Activated CD8-positive, alpha-beta memory T cell treated with anti-CD3 and anti-CD28 coated beads, Interleukin-2, amount 50 U/mL, for 4 hours (primary cell): ENCODE measurements around the gene QRICH2.
"Not testable (repeated sequence)": the region's sequence is repeated elsewhere in the genome, so short reads cannot be mapped to it uniquely, and the experiment has no call there.

ENCODE experiments used
- DNase-seq: peaks from one replicate; pipeline ENCODE4 v3.0.0-alpha.2; 2020

The QRICH2 gene

DNA sequence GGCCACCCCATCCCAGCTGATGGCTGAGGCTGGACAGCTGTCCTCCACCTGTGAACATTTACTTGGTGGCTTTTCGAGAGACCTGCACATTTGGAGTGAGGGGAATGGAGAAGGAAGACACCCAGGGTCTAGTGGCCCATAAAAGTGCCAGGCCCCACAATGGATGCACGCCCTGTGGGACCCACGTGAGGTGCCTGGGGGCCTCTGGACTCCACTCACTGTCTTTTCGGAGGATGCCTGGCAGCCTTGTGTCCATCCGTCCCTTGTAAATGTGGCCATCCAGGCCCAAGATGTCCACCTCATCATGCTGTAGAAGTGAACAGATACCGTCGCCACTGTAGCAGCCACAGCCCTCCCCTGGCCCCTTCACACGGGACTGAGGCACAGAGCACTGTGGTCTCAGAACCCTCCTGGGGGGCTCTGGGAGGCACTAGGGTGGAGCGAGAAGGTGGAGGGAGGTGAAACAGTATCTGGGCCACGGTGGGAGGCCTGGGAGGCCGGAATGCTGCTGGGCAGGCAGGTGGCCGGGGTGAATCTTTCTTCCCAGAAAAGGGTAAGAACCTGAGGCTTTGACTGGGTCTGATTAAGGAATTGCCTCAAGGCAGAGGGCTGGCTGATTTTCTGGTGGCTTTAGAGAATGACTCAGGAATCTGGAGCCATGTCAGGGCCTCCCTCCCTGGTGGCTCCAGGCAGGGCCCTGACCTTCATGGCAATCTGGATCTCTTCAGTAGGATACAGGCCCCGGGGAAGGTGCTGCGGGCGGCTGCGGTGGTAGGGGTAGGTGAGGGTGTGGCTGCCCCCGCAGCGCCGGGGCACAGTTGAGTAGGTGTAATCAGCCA is 31.4 kb downstream of the QRICH2 start:
- DNase-seq = no peak

GRCh38 chr17:76276069-76276431 is 32.0 kb downstream of the QRICH2 start:
- DNase-seq = no peak

GRCh38 chr17:76275382-76276068 is 32.6 kb downstream of the QRICH2 start:
- DNase-seq = no peak

GRCh38 chr17:76274112-76274956 is 33.7 kb downstream of the QRICH2 start:
- DNase-seq = no peak

DNA sequence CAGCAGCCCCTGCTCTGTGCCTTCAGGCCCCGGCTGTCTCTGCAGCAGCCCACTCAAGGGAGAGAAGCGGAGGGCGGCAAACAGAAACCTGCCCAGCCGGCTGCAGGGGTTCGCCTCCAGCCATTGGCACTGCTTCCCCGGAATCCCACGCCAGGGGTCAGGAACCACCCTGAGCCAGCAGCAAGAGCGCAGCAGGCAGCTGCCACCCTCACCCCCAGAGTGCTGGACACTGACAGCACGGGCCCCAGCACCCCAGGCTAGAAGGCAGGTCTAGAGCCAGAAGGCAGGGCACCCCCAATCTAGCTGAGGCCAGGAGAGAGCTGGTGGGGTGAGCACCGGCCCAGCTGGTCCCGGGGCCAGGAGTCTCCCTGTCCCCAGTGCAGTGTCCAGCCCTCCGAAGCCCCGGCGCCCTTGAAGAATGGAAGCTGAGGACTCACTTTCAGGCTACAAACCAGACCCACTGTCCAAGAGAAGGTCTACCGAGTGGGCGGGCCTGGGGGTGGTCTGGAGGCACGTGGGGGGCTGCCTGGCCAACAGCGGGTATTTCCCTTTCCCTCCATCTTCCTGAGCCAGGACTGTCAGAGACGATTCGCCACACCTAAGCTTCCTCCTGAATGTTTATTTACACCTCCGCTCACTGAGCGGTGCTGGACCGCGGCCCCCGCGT is 34.5 kb downstream of the QRICH2 start:
- DNase-seq = no peak

DNA sequence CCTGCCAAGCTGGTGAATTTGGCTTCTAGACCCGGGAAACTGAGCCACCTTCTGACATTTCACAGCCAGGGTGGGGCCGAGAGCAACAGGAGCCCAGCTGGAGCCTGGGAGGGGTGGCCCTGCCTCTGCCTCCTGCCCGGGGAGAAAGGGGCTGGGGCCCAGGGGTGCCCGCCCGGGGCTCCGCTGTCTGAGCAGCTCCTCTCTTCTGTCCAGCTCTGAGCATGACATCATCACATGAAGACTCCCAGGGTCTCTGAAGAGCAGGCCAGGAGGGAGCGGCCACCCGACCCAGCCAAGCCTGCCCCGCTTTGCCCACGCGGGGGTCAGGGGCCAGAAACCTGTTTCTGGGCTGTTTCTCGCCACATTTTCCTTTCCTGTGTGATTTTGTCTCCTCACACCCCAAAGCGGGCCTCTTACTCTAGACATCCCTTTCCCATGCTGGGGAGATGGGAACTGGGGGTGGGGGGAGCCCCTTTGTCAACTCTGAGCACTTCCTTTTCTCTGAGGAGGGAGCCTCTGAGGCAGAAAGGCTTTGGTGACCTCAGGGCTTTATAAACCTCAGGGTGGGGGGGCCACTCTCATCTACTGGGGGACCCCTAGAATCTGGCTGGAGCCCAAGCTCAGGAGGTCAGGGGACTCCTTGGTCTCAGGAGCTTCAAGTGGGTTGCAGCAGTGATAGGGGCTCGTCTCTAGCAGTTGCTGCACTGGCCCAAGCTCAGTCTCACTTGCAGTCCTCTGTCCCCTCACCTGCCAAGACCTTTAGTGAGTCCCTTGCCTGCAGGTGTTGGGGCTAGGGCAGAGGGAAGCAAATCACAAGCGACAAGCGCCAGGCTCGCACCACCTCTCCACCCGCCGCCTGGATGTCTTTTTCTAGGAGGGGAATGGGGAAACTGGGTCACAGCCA is 35.3 kb downstream of the QRICH2 start:
- DNase-seq = no peak

- peak; percentile 74 for DNase-seq
Measured at GRCh38 chr17:76271669-76272540, 36.2 kb downstream of the QRICH2 start.

- DNase-seq = no peak
Measured at GRCh38 chr17:76270770-76271668, 37.1 kb downstream of the QRICH2 start.

- peak; percentile 48 for DNase-seq
Measured at GRCh38 chr17:76270127-76270592, 37.9 kb downstream of the QRICH2 start.

- no peak for DNase-seq
Measured at GRCh38 chr17:76268991-76269981, 38.8 kb downstream of the QRICH2 start.

- DNase-seq = peak; percentile 75
Measured at GRCh38 chr17:76268015-76268749, 39.9 kb downstream of the QRICH2 start.

DNA sequence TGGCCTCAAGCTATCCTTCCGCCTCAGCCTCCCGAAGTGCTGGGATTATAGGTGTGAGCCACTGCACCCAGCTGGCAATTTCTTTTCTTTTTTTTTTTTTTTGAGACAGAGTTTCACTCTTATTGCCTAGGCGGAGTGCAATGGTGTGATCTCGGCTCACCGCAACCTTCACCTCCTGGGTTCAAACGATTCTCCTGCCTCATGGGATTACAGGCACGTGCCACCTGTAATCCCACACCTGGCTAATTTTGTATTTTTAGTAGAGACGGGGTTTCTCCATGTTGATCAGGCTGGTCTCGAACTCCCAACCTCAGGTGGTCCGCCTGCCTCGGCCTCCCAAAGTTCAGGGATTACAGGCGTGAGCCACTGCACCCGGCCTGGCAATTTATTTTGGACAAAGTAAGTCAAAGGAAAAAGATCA is 40.5 kb downstream of the QRICH2 start:
- DNase-seq = not testable (repeated sequence)

GRCh38 chr17:76267051-76267576 is 41.0 kb downstream of the QRICH2 start:
- DNase-seq = no peak

GRCh38 chr17:76266244-76266938 is 41.7 kb downstream of the QRICH2 start:
- DNase-seq = no peak

- peak; percentile 54 for DNase-seq
Measured at GRCh38 chr17:76265624-76266243, 42.3 kb downstream of the QRICH2 start.
